Adipocyte (in vitro differentiated cells): ENCODE measurements around the gene CHMP2B.

Experiments
- DNase-seq: peaks from one replicate; pipeline ENCODE4 v3.0.0-alpha.2; 2015; ENCODE audit warnings: low read depth
- H3K27me3 ChIP-seq: replicated peaks from 2 replicates; pipeline ENCODE4 v1.7.0; 2013; ENCODE audit warnings: mild to moderate bottlenecking, low read length, moderate library complexity; ENCODE audit not compliant: control insufficient read depth, insufficient read depth
- H3K36me3 ChIP-seq: 2 replicates; pipeline ENCODE4 v1.7.0; 2013; ENCODE audit warnings: low read length, mild to moderate bottlenecking, moderate library complexity; ENCODE audit not compliant: control insufficient read depth, insufficient read depth, severe bottlenecking
- H3K4me1 ChIP-seq: 2 replicates; pipeline ENCODE4 v1.7.0; 2013; ENCODE audit warnings: mild to moderate bottlenecking, low read length, moderate library complexity; ENCODE audit not compliant: control insufficient read depth, insufficient read depth
- H3K4me3 ChIP-seq: 2 replicates; pipeline ENCODE4 v1.7.0; 2013; ENCODE audit warnings: mild to moderate bottlenecking, low read length, moderate library complexity
- H3K9ac ChIP-seq: 2 replicates; pipeline ENCODE4 v1.7.0; 2013; ENCODE audit warnings: mild to moderate bottlenecking, low read length, moderate library complexity
- H3K9me3 ChIP-seq: 2 replicates; pipeline ENCODE4 v1.7.0; 2013; ENCODE audit warnings: mild to moderate bottlenecking, low read length, moderate library complexity; ENCODE audit not compliant: control insufficient read depth

The CHMP2B gene

GRCh38 chr3:87227104-87227834 lies at the start of gene CHMP2B:
CHMP2B (plus strand) TSS chr3:87227309; CDS start chr3:87227523, 214 bp downstream.
- H3K4me3 ChIP-seq: peak within 1 kb of the TSS; percentile 99
- DNase-seq: peak; percentile 97
- no peaks in the 10 kb centered on the region for H3K9me3 ChIP-seq
- peak within 1 kb of the TSS; percentile 93 for H3K9ac ChIP-seq
- no peaks in the 10 kb centered on the region for H3K36me3 ChIP-seq
- peaks cover 28% of the 10 kb centered on the region for H3K4me1 ChIP-seq
- no peaks in the 10 kb centered on the region for H3K27me3 ChIP-seq

GRCh38 chr3:87179642-87180041 lies 47.5 kb upstream of the CHMP2B start:
- H3K36me3 ChIP-seq: no peaks in the 10 kb centered on the region
- no peak overlapping the region for H3K9ac ChIP-seq
- no peak for DNase-seq
- H3K4me1 ChIP-seq: peaks cover 18% of the 10 kb centered on the region
- H3K4me3 ChIP-seq: no peak overlapping the region
- H3K27me3 ChIP-seq: no peaks in the 10 kb centered on the region
- H3K9me3 ChIP-seq: no peaks in the 10 kb centered on the region

GRCh38 chr3:87181551-87181950 lies 45.6 kb upstream of the CHMP2B start:
- Histone ChIP-seq H3K9me3 (no peaks in the 10 kb centered on the region), H3K4me1 (peaks cover 10% of the 10 kb centered on the region), H3K36me3 (no peaks in the 10 kb centered on the region), H3K9ac (no peak overlapping the region), H3K4me3 (no peak overlapping the region), H3K27me3 (no peaks in the 10 kb centered on the region)
- DNase-seq: peak; percentile 16

- Histone ChIP-seq H3K36me3 (no peaks in the 10 kb centered on the region), H3K27me3 (no peaks in the 10 kb centered on the region), H3K9me3 (no peaks in the 10 kb centered on the region), H3K4me3 (no peak overlapping the region), H3K4me1 (peaks cover 10% of the 10 kb centered on the region), H3K9ac (no peak overlapping the region)
- DNase-seq: peak; percentile 51
Measured at GRCh38 chr3:87182023-87182422, 45.1 kb upstream of the CHMP2B start.

GRCh38 chr3:87186608-87187159 lies 40.4 kb upstream of the CHMP2B start:
- DNase-seq: peak; percentile 11
- Histone ChIP-seq H3K36me3 (no peaks in the 10 kb centered on the region), H3K4me1 (peaks cover 8% of the 10 kb centered on the region), H3K4me3 (no peak overlapping the region), H3K27me3 (no peaks in the 10 kb centered on the region), H3K9me3 (no peaks in the 10 kb centered on the region), H3K9ac (no peak overlapping the region)

- Histone ChIP-seq H3K9ac (no peak overlapping the region), H3K4me1 (peaks cover 5% of the 10 kb centered on the region), H3K4me3 (no peak overlapping the region), H3K36me3 (no peaks in the 10 kb centered on the region), H3K9me3 (peaks cover 5% of the 10 kb centered on the region), H3K27me3 (no peaks in the 10 kb centered on the region)
- no peak for DNase-seq
Measured at GRCh38 chr3:87191175-87191574, 35.9 kb upstream of the CHMP2B start.

- H3K4me3 ChIP-seq: no peak overlapping the region
- H3K4me1 ChIP-seq: peaks cover 5% of the 10 kb centered on the region
- no peak for DNase-seq
- no peak overlapping the region for H3K9ac ChIP-seq
- H3K9me3 ChIP-seq: peaks cover 5% of the 10 kb centered on the region
- H3K27me3 ChIP-seq: no peaks in the 10 kb centered on the region
- no peaks in the 10 kb centered on the region for H3K36me3 ChIP-seq
Measured at GRCh38 chr3:87191641-87192040, 35.5 kb upstream of the CHMP2B start.

GRCh38 chr3:87196879-87197278 lies 30.2 kb upstream of the CHMP2B start:
- no peaks in the 10 kb centered on the region for H3K36me3 ChIP-seq
- H3K9ac ChIP-seq: no peak overlapping the region
- peaks cover 5% of the 10 kb centered on the region for H3K4me1 ChIP-seq
- no peak for DNase-seq
- no peak overlapping the region for H3K4me3 ChIP-seq
- peaks cover 5% of the 10 kb centered on the region for H3K9me3 ChIP-seq
- no peaks in the 10 kb centered on the region for H3K27me3 ChIP-seq

GRCh38 chr3:87197531-87197930 lies 29.6 kb upstream of the CHMP2B start:
- Histone ChIP-seq H3K9ac (no peak overlapping the region), H3K4me1 (peaks cover 5% of the 10 kb centered on the region), H3K27me3 (no peaks in the 10 kb centered on the region), H3K9me3 (peaks cover 5% of the 10 kb centered on the region), H3K36me3 (no peaks in the 10 kb centered on the region), H3K4me3 (no peak overlapping the region)
- DNase-seq: no peak

GRCh38 chr3:87198774-87199173 lies 28.3 kb upstream of the CHMP2B start:
- Histone ChIP-seq H3K4me3 (no peak overlapping the region), H3K9me3 (peaks cover 5% of the 10 kb centered on the region), H3K36me3 (no peaks in the 10 kb centered on the region), H3K9ac (no peak overlapping the region), H3K27me3 (no peaks in the 10 kb centered on the region), H3K4me1 (peaks cover 5% of the 10 kb centered on the region)
- DNase-seq: no peak

GRCh38 chr3:87199628-87200027 lies 27.5 kb upstream of the CHMP2B start:
- no peak for DNase-seq
- Histone ChIP-seq H3K4me1 (peaks cover 5% of the 10 kb centered on the region), H3K9me3 (peaks cover 5% of the 10 kb centered on the region)

More at GRCh38 chr3:87199628-87200027, 27.5 kb upstream of the CHMP2B start:
- Histone ChIP-seq H3K27me3 (no peaks in the 10 kb centered on the region), H3K4me3 (no peak overlapping the region), H3K36me3 (no peaks in the 10 kb centered on the region), H3K9ac (no peak overlapping the region)
